Activated naive CD8-positive, alpha-beta T cell treated with anti-CD3 and anti-CD28 coated beads, Interleukin-2, amount 10 ng/mL, durations not matched to agents 7 days and 5 days (primary cell): ENCODE results near the gene HIPK3. TPM values are rescaled to one million over a fixed set of nuclear protein-coding genes. Genes with fewer than 3 reads are reported as not detected.

Source experiments
- ATAC-seq: fragments of 150-1000 bp; cut with Tn5 transposase; one replicate; pipeline ENCODE4 v1.10.0; 2021; ENCODE audit warnings: low read depth, moderate library complexity
- POLR2A ChIA-PET: fragments of 350-600 bp; sonication (Branson Sonifier 250); formaldehyde crosslinking; loops from one replicate; lab custom pipeline; 2021; ENCODE audit warnings: antibody characterized with exemption; lab: Charles Lee
- DNase-seq: peaks from one replicate; pipeline ENCODE4 v3.0.0; 2021
- H3K27ac Mint-ChIP-seq: one replicate; pipeline ENCODE4 v1.8.0; 2022; ENCODE audit warnings: mild to moderate bottlenecking, mixed read lengths
- H3K27me3 Mint-ChIP-seq: one replicate; pipeline ENCODE4 v1.8.0; 2022; ENCODE audit warnings: mild to moderate bottlenecking, moderate library complexity, mixed read lengths
- H3K36me3 Mint-ChIP-seq: one replicate; pipeline ENCODE4 v1.8.0; 2021; ENCODE audit warnings: mild to moderate bottlenecking, mixed read lengths
- H3K4me1 Mint-ChIP-seq: one replicate; pipeline ENCODE4 v1.8.0; 2021; ENCODE audit warnings: mixed read lengths
- H3K4me3 Mint-ChIP-seq: one replicate; pipeline ENCODE4 v1.8.0; 2022; ENCODE audit warnings: mild to moderate bottlenecking, moderate library complexity, mixed read lengths
- H3K9me3 Mint-ChIP-seq: one replicate; pipeline ENCODE4 v1.8.0; 2021; ENCODE audit warnings: mixed read lengths
- total RNA-seq, 2 experiments: library from RNA; stranded (reverse); gene quantifications; one replicate each; pipeline ENCODE4 v1.2.3, GENCODE V29; 2021

Gene HIPK3
- total RNA-seq, 2 experiments from 2014 or later: 46.0 to 57.3 TPM

DNA sequence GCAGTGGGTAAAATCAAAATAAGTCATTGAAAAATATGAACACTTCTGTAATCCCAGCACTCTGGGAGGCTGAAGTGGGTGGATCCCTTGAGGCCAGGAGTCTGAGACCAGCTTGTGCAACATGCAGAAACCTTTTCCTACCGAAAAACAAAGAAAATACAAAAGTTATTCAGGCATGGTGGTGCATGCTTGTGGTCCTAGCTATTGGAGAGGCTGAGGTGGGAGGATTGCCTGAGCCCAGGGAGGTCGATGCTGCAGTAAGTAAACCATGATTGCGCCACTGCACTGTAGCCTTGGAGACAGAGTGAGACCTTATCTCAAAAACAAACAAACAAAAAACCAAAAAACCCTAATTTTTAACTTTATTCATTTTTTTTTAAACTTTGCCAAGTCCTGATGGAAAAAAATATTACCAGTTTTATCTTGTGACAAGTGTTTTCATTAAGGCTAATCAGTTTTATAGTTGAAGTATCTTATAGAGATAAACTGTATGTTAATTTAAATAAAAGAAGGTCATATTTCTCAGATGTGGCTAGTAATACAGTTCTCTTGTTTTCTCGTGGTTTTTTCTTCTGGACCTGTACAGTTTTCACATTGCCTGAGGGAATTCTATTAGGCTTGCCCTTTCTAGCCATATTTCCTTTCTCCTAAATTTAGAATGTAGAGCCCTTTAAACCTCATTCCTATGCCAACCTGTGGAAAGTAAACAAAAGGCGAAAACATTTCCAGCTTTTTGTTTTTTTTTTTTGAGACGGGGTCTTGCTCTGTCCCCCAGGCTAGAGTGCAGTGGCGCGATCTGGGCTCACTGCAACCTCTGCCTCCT lies 9.4 kb downstream of the HIPK3 start:
- Mint-ChIP-seq H3K27ac (no peak overlapping the region), H3K4me1 (peaks cover 18% of the 10 kb centered on the region)
- no peak for ATAC-seq

DNA sequence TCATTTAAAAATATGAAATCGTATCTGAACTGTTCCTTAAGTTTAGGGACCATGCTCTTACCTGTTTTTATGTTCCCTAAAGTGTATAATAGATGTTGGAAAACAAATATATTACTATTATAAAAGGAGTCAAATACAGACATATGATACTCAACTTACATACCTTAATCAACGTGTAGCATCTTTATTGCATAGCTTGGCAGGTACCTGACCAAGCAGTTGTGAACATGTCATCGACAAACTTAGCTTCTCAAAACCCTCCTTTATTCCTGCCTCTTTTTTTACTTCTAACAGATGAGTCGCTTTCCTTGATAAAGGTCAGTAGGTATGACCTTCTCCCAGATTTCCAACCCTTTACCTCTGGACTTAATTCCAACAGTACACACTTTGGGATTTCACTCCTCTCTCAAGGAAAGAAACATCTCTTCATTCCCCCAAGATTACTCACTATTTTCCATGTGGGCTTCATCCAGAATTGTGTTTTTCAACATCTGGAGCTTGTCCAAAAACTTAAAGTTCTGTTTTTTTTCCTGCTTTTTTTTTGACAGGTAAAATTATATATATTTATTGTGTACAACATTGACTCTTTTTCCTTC lies 11.9 kb downstream of the HIPK3 start:
- no peak for ATAC-seq
- Mint-ChIP-seq H3K4me3 (no peak overlapping the region), H3K9me3 (peaks cover 1% of the 10 kb centered on the region), H3K27ac (no peak overlapping the region), H3K36me3 (no peaks in the 10 kb centered on the region), H3K4me1 (peaks cover 12% of the 10 kb centered on the region), H3K27me3 (no peaks in the 10 kb centered on the region)
- DNase-seq: no peak
- POLR2A ChIA-PET: no interaction called here

More for the DNA sequence above, 9.4 kb downstream of the HIPK3 start:
- no peaks in the 10 kb centered on the region for H3K27me3 Mint-ChIP-seq
- peaks cover 1% of the 10 kb centered on the region for H3K36me3 Mint-ChIP-seq
- POLR2A ChIA-PET: no interaction called here
- no peak for DNase-seq
- no peaks in the 10 kb centered on the region for H3K9me3 Mint-ChIP-seq
- H3K4me3 Mint-ChIP-seq: no peak overlapping the region

DNA sequence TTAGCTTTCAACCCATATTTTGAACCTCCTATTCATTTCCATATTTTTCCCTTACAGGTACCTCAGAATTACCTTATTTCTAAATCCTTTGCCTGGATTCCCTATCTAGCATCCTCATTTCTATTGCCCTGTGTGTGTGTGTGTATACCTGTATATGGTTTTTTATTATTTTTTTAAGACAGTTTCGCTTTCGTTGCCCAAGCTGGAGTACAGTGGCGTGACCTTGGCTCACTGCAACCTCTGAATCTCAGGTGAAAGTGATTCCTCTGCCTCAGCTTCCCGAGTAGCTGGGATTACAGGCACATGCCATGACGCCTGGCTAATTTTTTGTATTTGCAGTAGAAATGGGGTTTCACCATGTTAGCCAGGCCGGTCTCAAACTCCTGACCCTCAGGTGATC lies 12.6 kb downstream of the HIPK3 start:
- H3K36me3 Mint-ChIP-seq: no peaks in the 10 kb centered on the region
- no peaks in the 10 kb centered on the region for H3K27me3 Mint-ChIP-seq
- ATAC-seq: no peak
- H3K27ac Mint-ChIP-seq: no peak overlapping the region
- H3K4me1 Mint-ChIP-seq: peaks cover 12% of the 10 kb centered on the region
- no peak for DNase-seq
- POLR2A ChIA-PET: no interaction called here
- peaks cover 1% of the 10 kb centered on the region for H3K9me3 Mint-ChIP-seq
- no peak overlapping the region for H3K4me3 Mint-ChIP-seq

DNA sequence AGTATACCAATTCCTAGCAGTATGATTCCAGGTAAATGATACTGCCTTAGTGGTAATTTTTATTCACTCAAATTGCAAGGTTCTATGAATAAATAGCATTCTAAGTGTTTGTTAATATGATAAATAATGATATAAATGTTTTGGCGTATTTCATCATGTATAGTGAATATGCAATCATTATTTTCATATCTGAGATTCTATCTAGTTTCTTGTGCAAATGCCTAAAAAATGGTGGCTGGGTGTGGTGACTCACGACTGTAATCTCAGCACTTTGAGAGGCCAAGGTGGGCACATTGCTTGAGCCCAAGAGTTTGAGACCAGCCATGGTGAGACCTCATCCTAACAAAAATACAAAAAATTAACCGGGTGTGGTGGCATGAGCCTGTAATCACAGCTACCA lies 13.9 kb downstream of the HIPK3 start:
- POLR2A ChIA-PET: no interaction called here
- no peak overlapping the region for H3K4me3 Mint-ChIP-seq
- DNase-seq: no peak
- ATAC-seq: no peak
- peaks cover under 1% of the 10 kb centered on the region for H3K36me3 Mint-ChIP-seq
- H3K9me3 Mint-ChIP-seq: peaks cover 1% of the 10 kb centered on the region
- no peaks in the 10 kb centered on the region for H3K27me3 Mint-ChIP-seq
- H3K4me1 Mint-ChIP-seq: peaks cover 11% of the 10 kb centered on the region
- H3K27ac Mint-ChIP-seq: no peak overlapping the region

DNA sequence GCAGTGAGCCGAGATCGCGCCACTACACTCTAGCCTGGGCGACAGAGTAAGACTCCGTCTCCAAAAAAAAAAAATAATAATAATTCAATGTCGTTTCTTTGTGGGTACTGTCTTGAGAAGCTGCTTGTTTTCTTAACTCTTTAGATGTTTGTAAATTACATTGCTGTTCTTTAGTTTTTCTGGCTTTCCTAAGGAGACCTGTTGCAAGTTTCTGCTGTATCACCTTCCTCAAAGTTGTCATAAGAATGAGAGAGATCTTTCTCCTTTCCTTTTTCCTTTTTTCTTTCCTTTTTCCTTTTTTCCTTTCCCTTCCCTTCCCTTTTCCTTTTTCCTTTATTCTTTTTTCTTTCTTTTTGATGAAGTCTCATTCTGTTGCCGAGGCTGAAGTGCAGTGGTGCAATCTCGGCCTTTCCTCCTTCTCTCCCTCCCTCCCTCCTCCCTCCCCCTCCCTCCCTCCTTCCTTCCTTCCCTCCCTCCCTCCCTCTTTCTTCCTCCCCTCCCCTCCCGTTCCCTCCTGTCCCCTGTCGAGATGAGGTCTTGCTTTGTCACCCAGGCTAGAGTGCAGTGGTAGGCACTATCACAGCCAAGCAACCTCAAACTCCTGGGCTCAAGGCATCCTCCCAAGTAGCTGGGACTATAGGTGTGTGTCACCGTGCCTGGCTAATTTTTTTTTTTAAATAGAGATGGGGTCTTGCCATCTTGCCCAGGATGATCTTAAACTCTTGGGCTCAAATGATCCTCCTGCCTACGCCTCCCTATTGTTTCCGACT lies 15.3 kb downstream of the HIPK3 start:
- Mint-ChIP-seq H3K27me3 (no peaks in the 10 kb centered on the region), H3K4me1 (peaks cover 10% of the 10 kb centered on the region), H3K9me3 (peaks cover 1% of the 10 kb centered on the region), H3K36me3 (peaks cover 4% of the 10 kb centered on the region), H3K27ac (no peak overlapping the region), H3K4me3 (no peak overlapping the region)
- DNase-seq: no peak
- no peak for ATAC-seq
- POLR2A ChIA-PET: no interaction called here

DNA sequence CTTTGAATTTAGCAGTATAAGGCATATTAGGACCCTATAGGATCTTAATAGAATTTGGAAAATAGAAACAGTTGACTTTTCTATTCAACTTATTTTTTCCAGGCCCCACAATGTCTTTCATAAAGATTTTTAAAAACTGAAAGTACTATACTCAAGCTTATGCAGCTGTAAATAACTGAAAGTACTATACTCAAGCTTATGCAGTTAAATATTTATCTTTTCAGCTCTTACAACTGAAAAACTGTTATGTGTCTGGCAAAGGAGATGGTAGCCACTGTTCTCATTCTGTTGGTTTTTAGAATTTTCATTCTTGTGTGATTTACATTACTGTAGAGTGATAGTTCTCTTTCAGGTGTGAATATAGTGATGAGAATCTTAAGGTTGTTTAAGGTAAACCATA lies 16.5 kb downstream of the HIPK3 start:
- DNase-seq: no peak
- Mint-ChIP-seq H3K9me3 (peaks cover 1% of the 10 kb centered on the region), H3K4me1 (peaks cover 13% of the 10 kb centered on the region), H3K27me3 (no peaks in the 10 kb centered on the region), H3K36me3 (peaks cover 4% of the 10 kb centered on the region), H3K4me3 (no peak overlapping the region), H3K27ac (no peak overlapping the region)
- ATAC-seq: no peak
- POLR2A ChIA-PET: no interaction called here

DNA sequence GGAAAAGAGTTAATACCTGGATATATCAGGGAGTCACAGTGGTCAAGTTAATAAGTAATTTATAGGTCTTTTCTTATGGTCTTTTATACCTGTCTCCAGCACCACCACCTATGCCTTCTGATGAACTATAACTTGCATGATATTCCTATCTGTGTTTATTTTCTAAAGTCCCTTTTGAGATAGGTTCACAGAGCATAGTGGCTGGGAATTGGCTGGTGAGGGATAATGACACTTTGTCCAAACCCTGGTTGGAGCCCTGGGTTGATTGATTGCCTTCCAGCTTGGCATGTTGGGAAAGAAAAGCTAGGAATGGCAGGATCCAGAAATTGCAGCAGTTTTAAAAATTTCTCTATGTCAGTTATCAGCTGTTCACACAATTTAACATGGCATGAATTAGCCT lies 23.2 kb downstream of the HIPK3 start:
- Mint-ChIP-seq H3K36me3 (peaks cover 11% of the 10 kb centered on the region), H3K9me3 (no peaks in the 10 kb centered on the region), H3K4me3 (no peak overlapping the region), H3K27ac (no peak overlapping the region), H3K27me3 (no peaks in the 10 kb centered on the region), H3K4me1 (peaks cover 7% of the 10 kb centered on the region)
- ATAC-seq: no peak
- no peak for DNase-seq
- POLR2A ChIA-PET: interaction anchor here (0.6 kb wide), 1 partner anchor 21 kb away, joined by 4 read pairs; no protein-coding TSS in a partner anchor

DNA sequence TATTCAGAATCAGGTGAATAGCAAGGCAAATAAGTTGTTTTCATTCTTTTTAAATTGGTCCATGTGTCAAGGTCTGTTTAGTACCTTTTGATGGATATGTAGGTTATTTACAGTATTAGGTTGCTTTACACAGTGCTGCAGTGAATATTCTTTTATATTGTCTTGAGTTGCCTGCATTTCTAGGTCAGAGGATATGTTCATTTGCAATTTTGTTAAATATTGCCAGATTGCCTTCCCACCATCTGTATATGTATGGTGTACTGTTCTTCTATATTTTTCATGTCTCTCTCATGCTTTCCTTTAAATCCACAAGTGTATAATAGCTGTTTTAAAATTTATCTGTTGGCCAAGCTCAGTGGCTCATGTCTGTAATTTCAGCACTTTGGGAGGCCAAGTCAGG lies 24.6 kb downstream of the HIPK3 start:
- Mint-ChIP-seq H3K4me1 (peaks cover 5% of the 10 kb centered on the region), H3K4me3 (no peak overlapping the region), H3K27ac (no peak overlapping the region), H3K27me3 (no peaks in the 10 kb centered on the region), H3K9me3 (no peaks in the 10 kb centered on the region), H3K36me3 (peaks cover 12% of the 10 kb centered on the region)
- ATAC-seq: no peak
- POLR2A ChIA-PET: no interaction called here
- DNase-seq: no peak

DNA sequence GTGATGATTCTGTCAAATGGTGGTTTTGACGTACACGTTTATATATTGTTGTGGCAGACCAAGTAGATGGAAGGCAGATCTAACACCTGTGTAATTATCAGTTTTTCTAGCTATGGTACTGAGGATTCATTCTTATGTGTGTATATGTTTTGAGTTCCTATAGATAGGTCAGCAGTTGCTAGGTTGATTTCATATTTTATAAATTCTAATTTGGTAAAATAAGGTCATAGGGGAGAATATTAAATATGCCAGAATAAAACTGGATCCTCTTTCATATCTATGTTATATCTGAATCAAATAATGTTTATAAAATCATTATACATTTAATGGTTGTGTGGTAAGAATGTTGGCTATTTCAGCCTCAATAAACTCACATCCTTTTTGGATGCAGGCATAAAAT lies 27.6 kb downstream of the HIPK3 start:
- ATAC-seq: no peak
- Mint-ChIP-seq H3K9me3 (no peaks in the 10 kb centered on the region), H3K36me3 (peaks cover 16% of the 10 kb centered on the region), H3K4me1 (no peaks in the 10 kb centered on the region), H3K27me3 (no peaks in the 10 kb centered on the region), H3K4me3 (no peak overlapping the region), H3K27ac (no peak overlapping the region)
- POLR2A ChIA-PET: no interaction called here
- no peak for DNase-seq

DNA sequence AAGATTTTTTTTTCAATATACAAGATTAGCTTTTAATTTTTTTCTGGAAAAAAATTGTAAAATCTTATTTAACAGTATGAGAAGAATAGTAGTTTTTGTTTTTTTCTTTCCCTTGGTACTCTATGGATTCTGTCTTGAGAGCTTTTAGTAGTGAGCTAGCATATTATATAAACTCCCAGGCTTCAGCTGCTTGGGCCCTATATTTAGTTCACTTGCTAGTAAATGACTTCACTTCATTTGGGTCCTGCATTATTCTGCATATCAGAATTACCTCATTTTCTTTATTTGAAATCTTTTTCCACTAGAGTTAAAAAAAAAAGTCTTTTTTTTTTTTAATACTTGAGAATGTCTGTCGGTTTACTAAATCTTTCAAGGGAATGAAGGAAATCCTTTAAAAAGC lies 33.1 kb downstream of the HIPK3 start:
- Mint-ChIP-seq H3K27me3 (no peaks in the 10 kb centered on the region), H3K36me3 (peaks cover 28% of the 10 kb centered on the region), H3K4me1 (peaks cover 4% of the 10 kb centered on the region), H3K27ac (no peak overlapping the region), H3K9me3 (no peaks in the 10 kb centered on the region), H3K4me3 (no peak overlapping the region)
- ATAC-seq: no peak
- no peak for DNase-seq
- POLR2A ChIA-PET: no interaction called here

DNA sequence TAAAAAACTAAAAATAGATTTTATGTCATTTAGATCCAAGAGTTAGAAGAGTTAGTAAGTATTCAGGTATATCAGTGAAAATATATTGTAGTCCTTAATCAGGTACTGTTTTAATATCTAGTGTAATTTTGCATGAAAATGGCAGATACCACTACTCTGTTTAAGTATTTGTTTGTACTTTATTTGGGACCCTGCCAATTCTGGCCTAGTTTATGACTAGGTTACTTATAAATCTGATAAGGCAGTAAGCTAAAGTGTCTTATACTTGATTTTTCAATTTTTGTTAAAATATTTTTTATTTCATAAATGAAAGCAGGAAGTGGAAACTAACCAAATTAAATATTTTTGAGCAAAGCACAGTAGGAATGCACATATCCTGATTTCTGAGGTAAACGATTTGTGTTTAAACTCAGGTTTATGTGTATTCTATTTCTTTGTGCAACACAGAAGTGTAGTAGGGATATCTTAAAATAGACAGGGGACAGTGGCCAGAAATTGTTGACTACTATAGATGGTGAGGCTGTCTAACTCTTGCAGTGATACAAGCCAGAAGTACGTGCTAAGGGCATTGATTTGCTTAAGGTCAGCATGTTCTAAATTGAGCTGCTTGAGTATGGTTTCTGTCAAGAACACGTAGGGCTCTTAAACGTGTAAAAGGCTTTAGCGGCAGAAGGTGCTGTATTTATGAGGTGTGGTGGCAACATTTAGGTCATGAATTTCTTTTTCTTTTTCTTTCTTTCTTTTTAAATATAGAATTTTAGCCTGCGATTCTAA lies 34.0 kb downstream of the HIPK3 start:
- no peak overlapping the region for H3K27ac Mint-ChIP-seq
- peaks cover 6% of the 10 kb centered on the region for H3K4me1 Mint-ChIP-seq
- no peak for DNase-seq
- H3K4me3 Mint-ChIP-seq: no peak overlapping the region
- POLR2A ChIA-PET: no interaction called here
- peaks cover 36% of the 10 kb centered on the region for H3K36me3 Mint-ChIP-seq
- H3K27me3 Mint-ChIP-seq: no peaks in the 10 kb centered on the region
- no peaks in the 10 kb centered on the region for H3K9me3 Mint-ChIP-seq
- ATAC-seq: no peak

DNA sequence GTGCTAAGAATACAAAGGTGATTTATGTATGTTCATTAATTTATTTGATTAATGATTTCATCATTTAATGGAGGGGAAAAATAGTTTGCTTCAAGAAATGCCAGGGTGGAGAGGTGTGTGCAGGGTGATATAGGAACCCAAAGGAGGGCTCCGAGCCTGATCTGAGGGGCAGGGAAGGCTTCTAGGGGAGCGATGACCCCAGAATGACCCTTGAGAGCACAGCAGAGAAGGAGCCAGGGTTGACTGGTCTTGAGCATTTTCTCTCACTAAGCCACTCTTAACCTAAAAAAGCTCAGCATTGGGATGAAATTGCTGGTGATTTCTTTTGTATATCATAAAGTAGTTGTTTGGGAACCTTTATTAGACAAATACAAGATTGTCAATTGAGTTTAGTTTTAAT lies 35.1 kb downstream of the HIPK3 start:
- no peaks in the 10 kb centered on the region for H3K27me3 Mint-ChIP-seq
- H3K27ac Mint-ChIP-seq: no peak overlapping the region
- peaks cover 4% of the 10 kb centered on the region for H3K9me3 Mint-ChIP-seq
- peaks cover 36% of the 10 kb centered on the region for H3K36me3 Mint-ChIP-seq
- POLR2A ChIA-PET: no interaction called here
- no peak overlapping the region for H3K4me3 Mint-ChIP-seq
- peaks cover 8% of the 10 kb centered on the region for H3K4me1 Mint-ChIP-seq
- no peak for ATAC-seq
- no peak for DNase-seq

DNA sequence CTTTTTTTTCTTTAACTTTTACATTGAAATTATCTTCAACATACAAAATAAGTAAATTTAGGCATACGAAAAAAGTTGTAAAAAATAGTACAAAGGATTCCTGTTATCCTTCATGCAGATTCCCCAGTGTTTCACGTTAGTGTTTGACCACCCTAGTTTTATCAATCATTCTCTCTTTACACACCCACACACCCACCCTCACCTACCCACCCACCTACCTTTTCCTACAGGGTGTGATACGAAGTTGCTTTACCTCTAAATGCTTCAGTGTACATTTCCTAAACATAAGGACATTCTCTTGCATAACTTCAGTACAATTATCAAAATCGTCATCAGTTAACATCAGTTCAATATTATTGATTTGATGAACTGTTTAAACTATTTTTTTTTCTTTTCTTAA lies 37.0 kb downstream of the HIPK3 start:
- Mint-ChIP-seq H3K27ac (no peak overlapping the region), H3K4me1 (peaks cover 8% of the 10 kb centered on the region), H3K4me3 (no peak overlapping the region), H3K27me3 (no peaks in the 10 kb centered on the region), H3K36me3 (peaks cover 37% of the 10 kb centered on the region), H3K9me3 (peaks cover 4% of the 10 kb centered on the region)
- ATAC-seq: no peak
- no peak for DNase-seq
- POLR2A ChIA-PET: no interaction called here
